Peyer's patch (tissue), 4 donors: Measurements from ENCODE around the gene PGGT1B.

Experiments
- POLR2A ChIP-seq, 2 donors: fragments of 450-650 bp; IDR thresholded peaks; one replicate each; pipeline ENCODE4 v1.5.1; 2017; ENCODE audit warnings: antibody characterized with exemption in 2 of 2, mild to moderate bottlenecking in 2 of 2, moderate library complexity in 2 of 2
- TF ChIP-seq, protein P1 (sequence below), 6 experiments: fragments of 450-650 bp in 4 of 6; fragments of 200-600 bp in 2 of 6; sonication (generic) in 1 of 6; IDR thresholded peaks; one replicate each; pipeline ENCODE4 v1.5.1; 2017 to 2019; ENCODE audit warnings: antibody characterized with exemption in 6 of 6, mild to moderate bottlenecking in 3 of 6, moderate library complexity in 1 of 6

DNA sequence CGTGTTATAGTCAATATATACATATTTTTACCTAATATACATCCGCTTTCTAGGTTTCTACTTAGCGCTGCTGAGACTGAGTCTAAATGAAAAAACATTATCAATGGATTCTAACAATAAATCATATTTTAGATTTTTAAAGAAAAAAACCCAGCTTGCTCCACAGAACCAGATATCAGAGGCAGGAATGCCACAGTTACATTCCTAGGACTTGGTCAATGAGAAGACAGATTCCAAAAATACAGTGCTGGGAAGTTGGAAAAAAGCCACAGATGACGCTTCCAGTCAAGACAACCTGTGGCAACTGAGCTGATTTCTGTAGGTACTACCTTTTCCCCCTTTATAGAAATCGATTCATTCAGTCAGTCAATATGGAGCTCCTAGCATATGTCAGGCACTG is 34.4 kb upstream of the PGGT1B start:
- no peak for TF ChIP-seq POLR2A (IDR thresholded peaks at IDR 0.05)
- TF ChIP-seq, protein P1, sequence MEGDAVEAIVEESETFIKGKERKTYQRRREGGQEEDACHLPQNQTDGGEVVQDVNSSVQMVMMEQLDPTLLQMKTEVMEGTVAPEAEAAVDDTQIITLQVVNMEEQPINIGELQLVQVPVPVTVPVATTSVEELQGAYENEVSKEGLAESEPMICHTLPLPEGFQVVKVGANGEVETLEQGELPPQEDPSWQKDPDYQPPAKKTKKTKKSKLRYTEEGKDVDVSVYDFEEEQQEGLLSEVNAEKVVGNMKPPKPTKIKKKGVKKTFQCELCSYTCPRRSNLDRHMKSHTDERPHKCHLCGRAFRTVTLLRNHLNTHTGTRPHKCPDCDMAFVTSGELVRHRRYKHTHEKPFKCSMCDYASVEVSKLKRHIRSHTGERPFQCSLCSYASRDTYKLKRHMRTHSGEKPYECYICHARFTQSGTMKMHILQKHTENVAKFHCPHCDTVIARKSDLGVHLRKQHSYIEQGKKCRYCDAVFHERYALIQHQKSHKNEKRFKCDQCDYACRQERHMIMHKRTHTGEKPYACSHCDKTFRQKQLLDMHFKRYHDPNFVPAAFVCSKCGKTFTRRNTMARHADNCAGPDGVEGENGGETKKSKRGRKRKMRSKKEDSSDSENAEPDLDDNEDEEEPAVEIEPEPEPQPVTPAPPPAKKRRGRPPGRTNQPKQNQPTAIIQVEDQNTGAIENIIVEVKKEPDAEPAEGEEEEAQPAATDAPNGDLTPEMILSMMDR (IDR thresholded peaks at IDR 0.05): no peak
